ENCODE measurements around the gene TSPAN9. TPM values are rescaled to one million over a fixed set of nuclear protein-coding genes. Genes with fewer than 3 reads are reported as not detected.
A peak's percentile ranks its signal among the peaks of the same experiment; 100 is the strongest.

TSPAN9 gene
- polyA plus RNA-seq, 1 donor (not counting 4 experiments of a cell fraction or from before 2014, with no cell fraction given), result 27.5 TPM

- no peak for FAIRE-seq
- dilution Hi-C loops (cut with MboI; ENCODE audit: extremely low pct_ligation_motif_present, low sequenced_read_pairs), result no loop called here
These were observed 164.4 kb downstream of the TSPAN9 start for GRCh38 chr12:3241621-3242020.

DNA sequence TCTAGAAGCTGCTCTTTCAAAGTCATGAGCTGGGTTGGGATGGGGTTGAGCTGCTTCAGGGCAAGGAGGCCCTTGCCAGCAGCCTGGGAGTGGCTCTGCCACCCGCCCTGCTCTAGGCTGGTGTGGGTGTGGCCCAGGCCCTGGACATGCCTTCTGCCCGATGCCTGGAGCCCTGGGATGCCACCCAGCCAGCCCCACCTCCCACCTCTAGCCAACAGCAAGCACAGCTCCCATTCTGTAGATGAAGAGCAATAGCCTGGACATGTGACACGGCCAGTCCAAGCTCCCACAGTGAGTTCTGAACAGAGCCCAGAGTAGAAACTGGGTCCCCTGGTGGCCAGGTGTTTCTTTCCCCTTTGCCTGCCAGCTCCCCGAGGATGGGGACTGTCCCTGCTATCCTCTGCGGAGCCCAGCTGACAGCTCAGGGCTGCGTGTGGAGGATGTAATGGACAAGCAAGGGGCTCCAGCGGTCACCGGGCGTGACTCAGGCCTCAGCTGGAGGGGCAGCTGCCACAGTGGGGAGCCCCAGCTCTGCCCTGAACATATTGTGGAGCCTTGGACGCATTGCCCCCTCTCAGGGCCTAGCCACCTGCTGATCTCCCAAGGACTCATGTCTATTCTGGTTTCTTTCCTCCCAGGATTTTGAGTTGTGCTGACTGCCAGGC is 165.2 kb downstream of the TSPAN9 start:
- Histone ChIP-seq H3K9ac (ENCODE audit: control insufficient read depth, extremely low read depth, insufficient read depth, low read length) (no peak overlapping the region), H3K9me3 (ENCODE audit: control insufficient read depth, low read depth, low read length) (no peaks in the 10 kb centered on the region), H3K79me2 (ENCODE audit: control insufficient read depth, insufficient read depth, low read length) (no peaks in the 10 kb centered on the region), H3K27ac (ENCODE audit: control insufficient read depth, insufficient read depth, low read length) (no peak overlapping the region), H3K27me3 (ENCODE audit: control insufficient read depth, extremely low read depth, insufficient read depth, low read length) (no peaks in the 10 kb centered on the region), H2AFZ (ENCODE audit: control insufficient read depth, low read length) (no peak overlapping the region), H3K4me3 (ENCODE audit: control insufficient read depth in 2 of 3, extremely low read depth in 1 of 3, insufficient read depth in 2 of 3, low read depth in 1 of 3, low read length in 3 of 3) (no peak overlapping the region), H4K20me1 (ENCODE audit: control insufficient read depth, extremely low read depth, insufficient read depth, low read length) (no peaks in the 10 kb centered on the region), H3K36me3 (ENCODE audit: control insufficient read depth in 2 of 2, extremely low read depth in 1 of 2, insufficient read depth in 2 of 2, low read length in 2 of 2) (peaks cover 0 to 1% of the 10 kb centered on the region in 2 experiments), H3K4me2 (ENCODE audit: control insufficient read depth, extremely low read depth, insufficient read depth, low read depth, low read length) (no peak overlapping the region), H3K4me1 (ENCODE audit: control insufficient read depth, extremely low read depth, insufficient read depth, low read length) (no peaks in the 10 kb centered on the region), H3K9me1 (ENCODE audit: control insufficient read depth, extremely low read depth, insufficient read depth, low read length) (peaks cover 2% of the 10 kb centered on the region)
- FAIRE-seq (no peak), DNase-seq (ENCODE audit: low read depth, low spot score) (no peak)
- dilution Hi-C loops (cut with MboI; ENCODE audit: extremely low pct_ligation_motif_present, low sequenced_read_pairs), result no loop called here
- TF ChIP-seq EZH2 (IDR thresholded peaks at IDR 0.05; ENCODE audit: low read length), result no peak
- TF ChIP-seq, protein P1, sequence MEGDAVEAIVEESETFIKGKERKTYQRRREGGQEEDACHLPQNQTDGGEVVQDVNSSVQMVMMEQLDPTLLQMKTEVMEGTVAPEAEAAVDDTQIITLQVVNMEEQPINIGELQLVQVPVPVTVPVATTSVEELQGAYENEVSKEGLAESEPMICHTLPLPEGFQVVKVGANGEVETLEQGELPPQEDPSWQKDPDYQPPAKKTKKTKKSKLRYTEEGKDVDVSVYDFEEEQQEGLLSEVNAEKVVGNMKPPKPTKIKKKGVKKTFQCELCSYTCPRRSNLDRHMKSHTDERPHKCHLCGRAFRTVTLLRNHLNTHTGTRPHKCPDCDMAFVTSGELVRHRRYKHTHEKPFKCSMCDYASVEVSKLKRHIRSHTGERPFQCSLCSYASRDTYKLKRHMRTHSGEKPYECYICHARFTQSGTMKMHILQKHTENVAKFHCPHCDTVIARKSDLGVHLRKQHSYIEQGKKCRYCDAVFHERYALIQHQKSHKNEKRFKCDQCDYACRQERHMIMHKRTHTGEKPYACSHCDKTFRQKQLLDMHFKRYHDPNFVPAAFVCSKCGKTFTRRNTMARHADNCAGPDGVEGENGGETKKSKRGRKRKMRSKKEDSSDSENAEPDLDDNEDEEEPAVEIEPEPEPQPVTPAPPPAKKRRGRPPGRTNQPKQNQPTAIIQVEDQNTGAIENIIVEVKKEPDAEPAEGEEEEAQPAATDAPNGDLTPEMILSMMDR (optimal IDR thresholded peaks at IDR 0.05 in 1 of 3, IDR thresholded peaks at IDR 0.05 in 1 of 3, conservative IDR thresholded peaks at IDR 0.05 in 1 of 3; ENCODE audit: extremely low read depth in 1 of 3, insufficient read depth in 2 of 3, low read length in 3 of 3), result peak in 1 of 3 experiments; percentile 15

More at GRCh38 chr12:3241621-3242020, 164.4 kb downstream of the TSPAN9 start:
- Histone ChIP-seq H3K9ac (ENCODE audit: control insufficient read depth, extremely low read depth, insufficient read depth, low read length) (no peak overlapping the region), H3K27me3 (ENCODE audit: control insufficient read depth, extremely low read depth, insufficient read depth, low read length) (no peaks in the 10 kb centered on the region), H3K36me3 (ENCODE audit: control insufficient read depth in 2 of 2, extremely low read depth in 1 of 2, insufficient read depth in 2 of 2, low read length in 2 of 2) (peaks cover 0 to 1% of the 10 kb centered on the region in 2 experiments), H3K9me1 (ENCODE audit: control insufficient read depth, extremely low read depth, insufficient read depth, low read length) (peaks cover 2% of the 10 kb centered on the region), H3K79me2 (ENCODE audit: control insufficient read depth, insufficient read depth, low read length) (no peaks in the 10 kb centered on the region), H4K20me1 (ENCODE audit: control insufficient read depth, extremely low read depth, insufficient read depth, low read length) (no peaks in the 10 kb centered on the region), H3K9me3 (ENCODE audit: control insufficient read depth, low read depth, low read length) (no peaks in the 10 kb centered on the region), H3K4me2 (ENCODE audit: control insufficient read depth, extremely low read depth, insufficient read depth, low read depth, low read length) (no peak overlapping the region), H3K4me3 (ENCODE audit: control insufficient read depth in 2 of 3, extremely low read depth in 1 of 3, insufficient read depth in 2 of 3, low read depth in 1 of 3, low read length in 3 of 3) (no peak overlapping the region), H3K27ac (ENCODE audit: control insufficient read depth, insufficient read depth, low read length) (no peak overlapping the region), H2AFZ (ENCODE audit: control insufficient read depth, low read length) (no peak overlapping the region), H3K4me1 (ENCODE audit: control insufficient read depth, extremely low read depth, insufficient read depth, low read length) (peaks cover 6% of the 10 kb centered on the region)
- DNase-seq (ENCODE audit: low read depth, low spot score), result no peak
- no peak for TF ChIP-seq EZH2 (IDR thresholded peaks at IDR 0.05; ENCODE audit: low read length)
- TF ChIP-seq, protein P1 (optimal IDR thresholded peaks at IDR 0.05 in 1 of 3, IDR thresholded peaks at IDR 0.05 in 1 of 3, conservative IDR thresholded peaks at IDR 0.05 in 1 of 3; ENCODE audit: extremely low read depth in 1 of 3, insufficient read depth in 2 of 3, low read length in 3 of 3), result no peak
